Esophagus mucosa (tissue), 1 donor: ENCODE measurements around the gene POU3F1. TPM values are rescaled to one million over a fixed set of nuclear protein-coding genes. Genes with fewer than 3 reads are reported as not detected.
A peak's percentile ranks its signal among the peaks of the same experiment; 100 is the strongest.

Source experiments
- ATAC-seq: fragments of 200-7000 bp; cut with Tn5 transposase; one replicate; pipeline ENCODE4 v1.9.1; 2020
- total RNA-seq: library from RNA; stranded (reverse); gene quantifications from one replicate; pipeline ENCODE4 v1.2.4, GENCODE V29; 2023
- donor health status: DM: yes; HTN: yes; CAD: no.

POU3F1 gene
- total RNA-seq, 1 donor from 2014 or later = 6.0 TPM

DNA sequence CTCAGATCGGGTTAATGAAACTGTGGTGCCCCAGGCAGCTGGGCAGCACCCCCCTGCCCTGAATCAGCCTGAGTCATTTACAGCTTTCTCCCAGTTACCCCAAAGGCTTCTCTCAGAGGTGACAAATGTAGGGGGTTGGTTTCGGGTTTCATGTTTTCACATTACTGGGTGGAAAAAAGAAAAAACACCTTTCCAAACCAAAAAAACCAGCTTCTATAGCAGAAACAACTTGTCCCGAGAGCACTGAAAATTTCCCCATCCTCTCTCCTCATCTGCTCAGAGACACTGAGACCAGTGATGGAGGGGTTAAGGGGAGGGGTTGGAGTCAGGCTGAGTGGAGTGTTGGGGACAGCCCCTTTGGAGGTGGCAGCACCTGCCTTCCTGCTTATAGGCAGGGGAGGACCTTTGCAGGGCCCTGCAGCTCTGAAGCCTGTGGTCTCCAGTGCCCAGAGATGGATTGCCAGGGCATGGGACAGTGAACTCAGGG is 18.4 kb downstream of the POU3F1 start:
- peak; percentile 19 for ATAC-seq

DNA sequence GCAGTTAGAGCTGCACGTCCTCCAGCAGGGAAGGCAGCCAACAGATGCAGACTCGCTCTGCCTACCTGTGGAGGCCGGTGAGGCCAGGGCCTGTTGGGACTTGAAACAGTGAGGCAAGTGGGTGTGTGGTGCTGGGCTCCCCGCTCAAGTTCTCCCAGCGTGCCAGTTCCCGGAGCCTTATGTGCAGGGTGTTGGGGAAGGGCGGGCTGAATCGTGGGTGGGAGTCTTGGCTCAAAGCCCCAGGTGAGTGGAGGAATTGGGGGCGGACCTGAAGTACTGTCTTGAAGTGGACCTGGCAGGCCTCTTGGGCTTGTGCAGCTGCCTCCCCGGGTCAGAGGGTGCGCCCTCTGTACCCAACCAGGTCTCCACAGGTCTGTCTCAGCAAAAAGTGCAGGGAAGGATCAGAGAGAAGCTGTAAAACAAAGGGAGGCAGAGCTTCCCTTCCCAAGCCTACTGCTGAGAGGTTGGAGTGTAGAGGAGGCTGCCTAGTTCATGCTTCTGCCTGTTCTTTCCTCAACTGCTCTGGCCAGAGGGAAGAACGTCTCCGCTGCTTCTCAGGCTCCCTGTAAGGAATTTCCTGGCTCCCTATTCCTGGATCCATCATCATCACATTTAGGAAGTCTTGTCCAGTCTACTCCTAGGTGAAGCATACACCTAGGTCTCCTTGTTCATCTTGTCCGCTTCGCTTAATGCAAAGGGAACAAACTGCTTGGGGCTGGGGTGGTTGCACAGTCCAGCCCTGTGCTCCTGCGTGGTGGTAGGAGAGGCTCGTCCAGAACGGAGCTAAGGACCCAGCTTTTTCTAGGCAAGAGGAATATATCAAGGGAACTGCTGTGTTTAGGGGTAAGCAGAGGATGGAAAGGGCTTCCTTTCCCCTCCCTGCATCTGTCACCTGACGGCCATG is 19.1 kb downstream of the POU3F1 start:
- peak; percentile 83 for ATAC-seq

DNA sequence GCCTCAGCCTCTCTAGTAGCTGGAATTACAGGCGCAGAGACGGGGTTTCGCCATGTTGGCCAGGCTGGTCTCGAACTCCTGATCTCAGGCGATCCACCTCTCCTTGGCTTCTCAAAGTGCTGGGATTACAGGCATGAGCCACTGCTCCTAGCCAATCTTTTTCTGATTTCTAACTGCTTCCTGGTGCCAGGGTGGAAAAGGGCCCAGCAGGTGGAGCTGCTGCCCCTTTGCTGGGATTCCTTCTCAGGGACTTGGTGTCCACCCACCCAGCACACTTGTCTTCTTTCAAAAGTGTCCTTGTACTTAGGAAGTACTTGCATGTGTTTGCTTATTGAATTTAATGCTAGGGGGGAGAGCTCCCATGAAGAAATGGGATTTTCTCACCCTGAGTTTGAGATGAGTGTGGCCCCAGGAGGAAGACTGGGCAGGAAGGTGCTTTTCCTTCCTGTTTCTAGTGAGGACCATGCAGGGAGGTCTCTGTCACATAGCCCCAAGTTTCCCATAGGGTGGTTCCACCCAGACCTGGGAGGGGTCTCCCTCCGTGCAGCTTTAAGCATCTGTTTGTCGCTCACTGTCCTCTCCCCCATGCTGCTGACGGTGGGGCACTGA is 19.9 kb downstream of the POU3F1 start:
- ATAC-seq = peak; percentile 48

DNA sequence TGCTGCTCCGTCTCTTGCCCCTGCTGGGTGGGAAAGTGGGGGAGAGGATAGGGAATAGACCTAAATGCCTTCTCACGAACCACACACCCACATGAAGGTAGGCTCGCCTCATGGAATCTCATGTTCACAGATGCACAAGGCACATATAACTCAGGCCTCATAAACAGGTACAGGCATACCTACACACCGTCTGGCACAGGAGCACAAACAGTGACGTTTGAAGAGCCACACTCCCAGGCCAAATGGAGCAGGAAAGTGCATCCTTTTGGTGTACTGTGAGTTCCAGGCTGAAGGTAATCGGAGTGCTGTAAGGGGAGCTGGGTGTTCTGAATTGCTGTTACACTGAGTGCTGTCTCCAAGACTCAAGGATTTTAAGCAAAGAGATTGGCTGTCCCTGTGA is 20.9 kb downstream of the POU3F1 start:
- no peak for ATAC-seq

DNA sequence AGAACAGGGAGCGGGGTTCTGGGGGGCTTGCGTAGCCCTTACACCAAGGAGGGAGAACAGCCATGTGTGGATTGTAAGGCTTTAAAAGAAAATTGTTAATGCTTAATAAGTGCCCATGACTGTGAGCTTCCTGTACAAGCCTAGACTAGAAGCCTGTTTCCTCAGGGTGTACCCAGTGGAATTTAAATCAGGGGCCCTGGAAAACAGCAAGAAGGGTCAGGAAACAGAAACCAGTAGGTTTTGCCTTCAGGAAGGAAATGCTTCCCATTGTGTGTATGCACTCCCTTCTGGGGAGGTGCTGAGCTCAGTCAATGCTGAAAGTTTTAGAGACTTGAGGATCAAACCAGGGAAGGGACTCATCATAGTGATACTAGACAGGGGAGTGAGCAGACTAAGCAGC is 21.4 kb downstream of the POU3F1 start:
- ATAC-seq = peak; percentile 18

DNA sequence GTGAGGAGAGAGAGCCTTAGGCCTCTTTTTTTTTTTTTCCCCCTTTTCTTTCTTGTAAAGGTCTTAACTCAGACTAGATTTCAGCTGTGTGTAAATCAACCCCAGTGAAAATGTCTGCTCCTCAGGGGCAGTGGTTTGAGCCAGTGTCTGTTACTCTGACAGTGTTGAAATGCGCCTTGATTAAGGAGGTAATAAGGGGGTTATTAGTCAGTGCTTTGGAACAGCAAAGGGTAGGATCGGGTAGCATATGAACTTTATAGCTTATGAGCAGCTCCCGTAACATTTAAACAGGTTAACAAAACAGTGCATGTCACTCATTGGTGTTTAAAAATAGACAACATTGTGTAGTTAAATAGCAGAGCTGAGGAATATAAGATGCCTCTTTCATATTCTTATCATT is 23.8 kb downstream of the POU3F1 start:
- ATAC-seq = no peak

DNA sequence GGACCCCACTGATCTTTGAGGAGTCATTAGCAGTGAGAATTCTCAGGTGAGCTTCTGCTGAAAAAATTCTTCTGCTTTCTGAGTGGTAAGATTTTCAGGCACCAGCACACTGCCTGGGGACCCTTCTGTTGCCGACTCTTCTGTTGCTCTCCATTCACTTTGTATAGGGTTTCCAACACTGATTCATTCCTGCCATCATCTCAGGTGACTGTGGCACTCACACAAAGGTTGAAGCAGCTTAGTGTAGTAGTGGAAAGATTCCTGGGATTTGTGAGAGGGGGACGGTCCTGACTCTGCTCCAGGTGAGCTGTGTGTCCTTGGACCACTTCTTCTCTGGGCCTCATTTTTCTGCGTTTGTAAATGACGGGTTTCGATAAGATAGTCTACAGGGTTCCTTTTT is 24.6 kb downstream of the POU3F1 start:
- ATAC-seq = no peak

DNA sequence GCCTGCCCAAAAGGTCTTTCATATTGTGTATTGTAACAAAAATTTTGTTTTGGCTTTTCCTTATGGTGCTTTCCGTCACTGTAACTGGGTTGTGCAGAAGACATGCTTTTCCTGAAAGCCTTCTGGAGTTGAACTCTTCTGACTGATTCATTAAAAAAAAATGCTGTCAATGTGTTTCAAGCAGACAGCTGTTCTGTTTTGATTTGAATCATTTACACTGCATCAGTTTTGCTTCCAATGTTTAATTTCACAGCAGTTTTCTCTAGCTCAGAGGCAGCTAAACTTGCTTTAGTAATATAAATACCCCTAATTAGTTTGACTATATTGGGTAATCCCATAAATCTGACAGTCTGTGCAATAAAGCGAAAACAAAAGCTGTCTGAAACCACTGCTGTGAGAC is 26.2 kb downstream of the POU3F1 start:
- no peak for ATAC-seq

DNA sequence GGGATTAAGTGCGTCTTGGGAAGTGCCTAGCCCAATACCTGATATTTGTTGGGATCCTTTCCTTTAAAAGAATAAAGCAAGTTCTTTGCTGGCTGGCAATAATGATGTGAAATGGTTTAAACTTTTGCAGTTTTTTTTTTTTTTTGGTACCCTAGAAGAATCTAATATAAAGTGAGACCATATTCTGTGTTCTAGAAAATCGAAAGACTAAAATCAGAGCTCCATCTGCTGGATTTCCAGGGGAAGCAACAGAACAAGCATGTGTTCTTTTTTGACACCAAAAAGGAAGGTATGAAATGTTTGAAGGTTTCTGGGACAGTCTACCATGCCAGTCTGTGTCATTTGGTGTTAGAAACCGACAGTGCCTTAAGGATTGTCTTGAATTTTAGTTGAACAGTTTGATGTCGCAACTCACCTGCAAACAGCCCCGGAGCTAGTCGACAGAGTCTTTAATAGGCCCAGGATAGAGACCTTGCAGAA is 27.7 kb downstream of the POU3F1 start:
- no peak for ATAC-seq

DNA sequence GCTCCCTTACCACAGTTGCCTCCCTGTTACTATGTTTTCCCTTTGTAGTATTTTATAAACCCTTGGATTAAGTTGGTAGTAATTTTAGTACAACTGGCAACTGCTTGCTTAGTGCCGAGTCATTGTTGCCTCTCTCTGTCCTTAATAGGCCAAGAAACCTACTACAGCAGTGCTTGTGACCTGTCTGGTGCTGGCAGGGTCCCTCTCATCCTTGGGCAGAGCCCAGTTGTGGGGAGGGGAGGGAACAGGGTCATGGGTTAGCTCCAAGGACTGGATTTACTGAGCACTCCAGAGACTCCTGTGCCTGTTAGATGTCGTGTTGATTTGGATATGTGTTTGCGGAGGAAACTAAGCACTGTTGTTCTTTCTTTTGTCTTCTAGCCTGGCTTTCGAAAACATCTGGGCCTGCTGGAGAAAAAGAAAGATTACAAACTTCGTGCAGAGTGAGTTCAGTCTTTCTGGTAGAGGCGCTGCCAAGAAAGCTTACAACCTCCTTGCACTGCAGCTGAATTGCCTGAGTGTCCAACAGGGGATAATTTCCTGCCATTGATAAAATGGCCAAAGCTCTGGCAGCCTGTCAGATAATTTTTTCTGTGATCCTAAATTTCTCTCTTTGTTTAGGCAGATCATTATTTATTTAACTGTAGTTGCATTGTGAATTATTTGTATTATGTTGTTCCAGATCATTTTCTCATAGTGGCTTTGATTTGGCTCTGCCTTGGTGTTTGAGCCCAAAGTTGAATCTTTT is 30.4 kb downstream of the POU3F1 start:
- ATAC-seq = no peak

DNA sequence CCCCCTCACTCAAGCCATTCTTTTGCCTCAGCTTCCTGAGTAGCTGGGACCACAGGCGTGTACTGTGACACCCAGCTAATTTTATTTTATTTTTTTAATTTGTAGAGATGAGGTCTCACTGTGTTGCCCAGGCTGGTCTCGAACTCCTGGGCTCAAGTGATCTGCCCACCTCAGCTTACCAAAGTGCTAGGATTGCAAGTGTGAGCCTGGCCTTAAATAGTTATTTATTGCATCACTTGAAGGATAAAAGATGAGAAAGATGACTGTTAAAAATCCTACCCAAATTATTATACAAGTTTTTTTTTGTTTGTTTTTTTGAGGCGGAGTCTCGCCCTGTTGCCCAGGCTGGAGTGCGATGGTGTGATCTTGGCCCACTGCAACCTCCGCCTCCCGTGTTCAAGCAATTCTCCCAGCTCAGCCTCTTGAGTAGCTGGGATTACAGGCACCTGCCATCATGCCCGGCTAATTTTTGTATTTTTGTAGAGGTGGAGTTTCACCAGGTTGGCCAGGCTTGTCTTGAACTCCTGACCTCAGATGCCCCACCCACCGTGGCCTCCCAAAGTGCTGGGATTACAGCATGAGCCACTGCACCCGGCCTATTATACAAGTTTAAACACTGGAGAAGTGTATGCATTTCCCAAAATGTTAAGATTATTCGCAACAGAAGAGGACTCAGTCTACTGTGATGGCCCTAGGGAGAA is 31.7 kb downstream of the POU3F1 start:
- no peak for ATAC-seq

DNA sequence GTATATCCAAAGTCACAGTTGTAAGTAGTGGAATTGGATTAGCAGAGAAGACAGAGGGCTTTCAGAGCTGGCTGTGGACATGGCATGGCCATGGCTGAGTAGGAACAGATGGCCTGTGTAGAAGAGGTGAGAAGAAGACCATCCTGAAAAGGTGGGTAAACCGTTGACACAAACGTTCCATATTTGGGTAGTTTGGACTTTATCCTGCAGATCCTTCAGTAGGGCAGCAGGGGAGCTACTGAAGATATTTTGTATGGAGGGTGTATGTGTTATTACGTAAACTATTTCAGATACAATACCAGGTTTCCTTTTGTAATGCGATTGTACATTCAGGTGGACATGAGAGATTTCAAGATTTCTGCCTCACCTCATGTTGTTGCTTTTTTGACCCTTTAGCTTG is 32.4 kb downstream of the POU3F1 start:
- ATAC-seq = no peak

DNA sequence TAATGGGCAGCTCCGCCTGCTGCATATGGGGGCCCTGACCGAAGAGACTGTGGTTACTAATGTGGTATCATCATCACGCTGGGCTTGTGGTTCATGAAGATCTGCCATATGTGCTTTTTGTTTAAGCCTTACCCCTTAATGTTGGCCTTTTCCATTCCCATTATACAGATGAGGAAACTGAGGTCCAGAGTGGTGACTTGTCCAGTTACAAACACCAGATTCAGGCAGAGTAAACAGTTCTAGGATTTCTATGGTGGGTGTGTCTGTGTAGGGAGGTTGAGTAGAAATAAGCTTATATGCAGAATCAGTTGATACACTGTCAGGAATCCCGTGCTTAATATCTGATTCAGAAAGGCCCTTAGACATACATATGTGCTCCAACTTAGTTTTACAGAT is 33.4 kb downstream of the POU3F1 start:
- peak; percentile 3 for ATAC-seq

DNA sequence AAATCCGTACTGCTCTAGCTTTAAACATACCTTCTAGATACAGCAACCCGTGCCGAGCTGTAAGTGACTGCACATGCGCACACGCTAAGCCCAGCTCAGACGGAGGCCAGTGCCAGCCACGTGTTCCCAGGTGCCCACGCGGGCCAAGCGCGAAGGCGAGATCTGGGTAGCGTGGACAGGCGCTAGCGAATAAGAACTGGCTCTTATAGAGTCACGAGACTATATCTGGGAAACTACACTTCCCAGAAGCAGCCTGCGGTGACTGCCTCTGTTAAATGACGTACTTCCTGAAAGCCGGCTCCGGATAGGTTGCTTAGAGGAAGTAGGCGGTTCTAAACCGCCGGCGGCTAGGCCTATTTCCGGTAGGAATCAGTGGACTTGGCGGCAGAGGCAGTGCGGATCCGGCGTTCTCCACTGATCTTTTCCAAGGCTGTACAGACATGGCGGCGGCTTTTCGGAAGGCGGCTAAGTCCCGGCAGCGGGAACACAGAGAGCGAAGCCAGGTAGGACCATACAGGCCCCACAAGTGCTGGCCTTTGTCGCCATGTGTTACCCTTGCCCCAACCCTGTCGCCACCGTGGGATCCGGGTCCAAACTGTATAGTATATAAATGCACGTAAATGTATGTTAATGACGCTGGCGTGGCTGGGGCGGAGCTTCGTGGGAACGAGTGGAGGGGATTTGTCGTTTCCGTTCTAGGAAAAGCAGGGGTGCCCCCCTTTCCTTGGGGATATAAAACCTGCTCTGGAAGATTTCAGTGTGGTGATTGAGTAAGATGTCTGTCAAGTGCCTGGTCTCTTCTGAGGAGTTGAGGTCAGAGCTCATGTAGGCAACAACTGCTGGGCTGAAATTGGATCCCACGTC is 34.0 kb downstream of the POU3F1 start, which contains the start of gene UTP11:
Gene UTP11, plus strand, starts transcription at position 372 of the 864 bp plus-strand sequence. Its CDS starts 69 bp downstream, at position 441.
- ATAC-seq = peak; percentile 97

DNA sequence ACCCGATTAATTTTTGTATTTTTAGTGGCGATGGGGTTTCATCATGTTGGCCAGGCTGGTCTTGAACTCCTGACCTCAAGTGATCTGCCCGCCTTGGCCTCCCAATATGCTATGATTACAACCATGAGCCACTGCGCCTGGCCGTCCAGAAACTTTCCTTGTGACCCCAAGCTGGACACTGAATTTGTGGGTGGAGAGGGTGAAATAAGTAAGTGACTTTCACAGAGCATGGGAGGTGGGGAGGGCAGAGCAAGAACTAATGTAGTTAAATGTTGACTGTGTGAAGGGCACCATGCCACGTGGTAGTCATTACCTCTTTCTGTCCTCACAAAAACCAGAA is 36.8 kb downstream of the POU3F1 start:
- no peak for ATAC-seq

DNA sequence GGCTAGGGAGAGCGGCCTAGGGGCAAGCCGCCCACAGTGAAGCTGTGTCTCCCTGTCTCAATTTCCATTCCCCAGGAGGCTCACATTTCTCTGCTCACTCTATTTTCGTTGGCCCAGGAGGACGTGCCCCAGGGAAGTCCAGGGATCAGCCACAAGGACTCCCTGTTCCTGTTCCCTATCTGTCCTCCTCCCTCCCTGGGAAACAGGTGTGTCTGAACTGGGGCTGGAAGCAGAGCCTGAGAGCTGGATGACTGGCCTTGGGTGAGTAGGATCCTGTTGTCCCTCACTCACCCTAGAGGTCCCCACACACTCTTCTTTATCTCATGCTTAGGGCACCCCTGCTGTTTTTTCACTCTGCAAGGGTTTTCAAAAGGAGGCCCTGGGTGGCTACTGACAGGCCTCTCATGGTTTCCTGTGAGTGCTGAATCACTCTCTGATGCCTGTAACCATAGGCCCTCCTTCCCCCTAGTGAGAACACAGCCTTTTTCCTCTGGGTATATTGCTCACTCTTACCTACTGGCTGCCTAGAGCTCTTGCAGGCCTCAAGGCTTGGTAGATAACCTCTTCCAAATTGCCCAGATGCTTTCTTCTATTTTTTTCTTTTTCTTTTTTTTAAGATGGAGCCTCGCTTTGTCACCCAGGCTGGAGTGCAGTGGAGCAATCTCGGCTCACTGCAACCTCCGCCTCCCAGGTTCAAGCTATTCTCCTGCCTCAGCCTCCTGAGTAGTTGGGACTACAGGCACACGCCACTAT is 37.3 kb downstream of the POU3F1 start:
- no peak for ATAC-seq

DNA sequence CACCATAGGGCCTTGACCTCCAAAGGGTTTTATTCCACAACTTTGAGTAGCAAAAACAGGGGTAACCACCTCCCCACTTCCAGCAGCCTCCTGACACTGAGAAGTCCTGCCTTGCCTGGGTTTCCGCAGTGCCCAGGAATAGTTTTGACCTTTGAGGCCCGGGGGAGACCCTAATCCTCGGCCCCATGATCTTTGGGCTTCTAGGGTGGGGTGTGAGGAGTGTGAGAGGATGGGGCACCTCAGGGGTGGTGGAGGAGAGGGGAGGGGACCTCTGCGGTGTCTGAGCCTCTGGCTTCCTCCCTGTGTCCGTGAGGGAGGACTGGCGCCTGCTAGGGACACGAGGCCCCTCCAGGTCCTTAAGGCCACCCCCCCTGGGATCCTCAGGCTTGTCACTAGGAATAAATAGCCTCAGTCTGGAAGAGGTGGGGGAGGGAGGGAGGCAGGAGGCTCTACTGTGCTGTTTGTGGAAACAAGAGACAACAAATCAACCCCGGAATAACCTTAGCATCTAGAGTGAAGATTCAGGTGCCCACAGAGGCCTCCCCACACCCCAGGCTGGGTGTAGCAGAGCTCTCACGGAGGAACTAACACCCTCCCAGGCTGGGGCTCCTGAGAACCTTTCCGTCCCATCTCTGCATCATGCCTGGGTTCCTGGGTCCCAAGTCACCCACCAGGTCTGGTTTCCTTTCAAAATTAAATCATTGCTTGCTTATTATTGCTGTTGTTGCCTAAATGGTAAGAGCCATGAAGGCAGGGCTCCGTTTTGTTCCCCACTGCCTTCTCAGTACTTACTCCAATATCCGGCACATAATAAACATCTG is 40.4 kb downstream of the POU3F1 start:
- ATAC-seq = no peak

DNA sequence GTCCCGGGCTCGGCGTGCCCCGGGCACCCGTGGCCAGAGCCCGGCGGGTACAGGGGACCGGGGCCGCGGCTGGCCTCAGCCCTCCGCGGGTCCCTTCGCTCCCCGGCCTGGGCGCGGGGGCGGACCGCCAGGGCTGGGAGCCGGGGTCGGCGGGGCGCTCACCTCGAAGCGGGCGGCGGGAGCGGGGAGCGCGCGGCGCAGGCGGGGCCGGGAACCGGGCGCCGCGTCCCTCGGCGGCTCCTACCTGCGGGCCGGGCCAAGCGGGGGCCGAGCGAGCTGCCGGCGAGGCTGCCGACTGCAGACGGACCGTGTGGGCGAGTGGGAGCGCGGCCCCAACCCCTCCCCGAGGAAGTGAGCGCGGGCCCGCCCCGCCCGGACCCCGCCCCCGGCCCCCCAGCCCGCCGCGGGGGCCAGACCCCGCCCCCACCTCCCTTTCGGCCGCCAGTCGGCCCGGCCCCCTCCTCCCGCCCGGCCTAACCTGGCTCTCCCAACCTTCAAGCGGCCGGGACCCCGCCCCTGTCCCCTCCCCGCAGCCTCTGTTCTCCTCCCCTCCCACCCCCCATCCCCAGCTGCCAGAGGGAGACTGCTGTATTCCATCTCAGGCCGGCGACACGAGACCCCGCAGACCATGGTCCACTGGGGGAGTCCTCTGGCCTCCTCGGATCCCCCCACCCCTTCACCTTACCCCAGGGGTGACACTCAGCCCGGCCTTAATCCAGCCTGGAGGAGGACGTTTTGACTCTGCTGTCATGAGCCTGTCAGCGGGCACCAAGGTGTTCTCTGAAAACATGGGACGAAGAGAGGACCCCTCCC is 41.2 kb downstream of the POU3F1 start, which contains the start of gene FHL3:
Gene FHL3, minus strand, starts transcription at position 320 of the 813 bp plus-strand sequence. CDS start 6,102 bp downstream, outside the sequence.
- ATAC-seq = peak; percentile 49
